H1 (cell line): Measurements from ENCODE around the gene NDUFB2. TPM values are rescaled to one million over a fixed set of nuclear protein-coding genes. Genes with fewer than 3 reads are reported as not detected.

Experiments used
- CTCF ChIA-PET: fragments of 300-600 bp; sonication (Branson Sonifier 250); formaldehyde crosslinking; loops from one replicate; lab custom pipeline; 2021; ENCODE audit not compliant: partially characterized antibody; lab: Charles Lee
- POLR2A ChIA-PET: fragments of 300-600 bp; sonication (Branson Sonifier 250); formaldehyde crosslinking; loops from one replicate; lab custom pipeline; 2021; ENCODE audit warnings: inconsistent platforms; ENCODE audit not compliant: partially characterized antibody; lab: Charles Lee
- DNase-seq, 2 experiments: peaks; one replicate each; pipeline versions ENCODE4 v3.0.0 to v3.0.0-alpha.2; 2010 to 2022; ENCODE audit warnings: low spot score in 2 of 2, low read depth in 1 of 2, mixed read lengths in 1 of 2
- FAIRE-seq: peaks from 2 replicates; lab custom pipeline; 2011; peaks lifted over from hg19 to GRCh38; lab: Jason Lieb, UNC
- H2AFZ ChIP-seq: 2 replicates; pipeline ENCODE4 v1.8.1; 2012; ENCODE audit warnings: low read length, inconsistent platforms
- H2AK5ac ChIP-seq: 2 replicates; pipeline ENCODE4 v1.6.1; 2013; ENCODE audit warnings: low read depth, low read length
- H2BK120ac ChIP-seq: replicated peaks from 2 replicates; pipeline ENCODE3; 2013; ENCODE audit warnings: low read depth, low read length, inconsistent platforms
- H2BK12ac ChIP-seq: 2 replicates; pipeline ENCODE4 v1.6.1; 2013; ENCODE audit warnings: low read depth, low read length
- H2BK15ac ChIP-seq: 2 replicates; pipeline ENCODE4 v1.6.1; 2013; ENCODE audit warnings: low read length
- H2BK20ac ChIP-seq: 2 replicates; pipeline ENCODE4 v1.6.1; 2013; ENCODE audit warnings: low read length
- H2BK5ac ChIP-seq: 2 replicates; pipeline ENCODE4 v1.6.1; 2013; ENCODE audit warnings: low read depth, low read length
- H3K14ac ChIP-seq: 2 replicates; pipeline ENCODE4 v1.6.1; 2013; ENCODE audit warnings: inconsistent platforms; ENCODE audit not compliant: insufficient read length
- H3K18ac ChIP-seq: 2 replicates; pipeline ENCODE4 v1.6.1; 2013; ENCODE audit warnings: low read length; ENCODE audit errors: extremely low read depth
- H3K23ac ChIP-seq: 2 replicates; pipeline ENCODE4 v1.6.1; 2013; ENCODE audit warnings: inconsistent platforms; ENCODE audit not compliant: insufficient read length
- H3K23me2 ChIP-seq: 2 replicates; pipeline ENCODE4 v1.6.1; 2013; ENCODE audit warnings: low read depth, low read length
- H3K27ac ChIP-seq: 2 replicates; pipeline ENCODE4 v1.6.1; 2011; ENCODE audit warnings: low read depth, low read length, inconsistent platforms
- H3K27me3 ChIP-seq, 4 experiments: replicated peaks in 1 of 4; 1 replicate in 1 of 4; 2 replicates in 3 of 4; pipeline versions ENCODE4 v1.6.1 to v1.8.1; 2011 to 2013; ENCODE audit warnings: low read length in 3 of 4, mild to moderate bottlenecking in 3 of 4, inconsistent platforms in 2 of 4, mixed read lengths in 2 of 4, moderate library complexity in 1 of 4; ENCODE audit not compliant: control insufficient read depth in 3 of 4, insufficient read depth in 3 of 4; ENCODE audit errors: extremely low read depth in 1 of 4
- H3K36me3 ChIP-seq, 4 experiments: 2 replicates each; pipeline versions ENCODE4 v1.6.1 to v1.8.1; 2011 to 2013; ENCODE audit warnings: mild to moderate bottlenecking in 4 of 4, low read length in 3 of 4, moderate library complexity in 2 of 4, control low read depth in 1 of 4, inconsistent platforms in 1 of 4; ENCODE audit not compliant: insufficient read depth in 4 of 4, control insufficient read depth in 2 of 4
- H3K4ac ChIP-seq: replicated peaks from 2 replicates; pipeline ENCODE3; 2013; ENCODE audit warnings: low read length, low read depth, mixed read lengths, inconsistent platforms; ENCODE audit not compliant: insufficient read length
- H3K4me1 ChIP-seq, 4 experiments: replicated peaks in 1 of 4; 1 replicate in 1 of 4; 2 replicates in 3 of 4; pipeline versions ENCODE4 v1.6.1 to v1.8.1; 2011 to 2013; ENCODE audit warnings: low read length in 3 of 4, inconsistent platforms in 2 of 4, mixed read lengths in 1 of 4; ENCODE audit not compliant: insufficient read depth in 4 of 4, control insufficient read depth in 3 of 4
- H3K4me2 ChIP-seq, 2 experiments: 2 replicates each; pipeline versions ENCODE4 v1.6.1 to v1.8.1; 2011 to 2013; ENCODE audit warnings: low read depth in 2 of 2, low read length in 2 of 2, control low read depth in 1 of 2, inconsistent platforms in 1 of 2, mild to moderate bottlenecking in 1 of 2; ENCODE audit not compliant: insufficient read depth in 1 of 2
- H3K4me3 ChIP-seq, 4 experiments: fragments of 200-600, 300-600 bp in 1 of 4; sonication (generic), shearing (Covaris generic), sonication (Bioruptor Twin) in 1 of 4; 2 replicates each; pipeline versions ENCODE4 v1.5.1 to v1.8.1; 2011 to 2016; ENCODE audit warnings: low read length in 4 of 4, low read depth in 3 of 4, control low read depth in 2 of 4, inconsistent platforms in 2 of 4, mild to moderate bottlenecking in 2 of 4, mixed read lengths in 1 of 4, moderate library complexity in 1 of 4; ENCODE audit not compliant: insufficient read depth in 2 of 4; ENCODE audit errors: extremely low read depth in 1 of 4
- H3K56ac ChIP-seq: replicated peaks from 2 replicates; pipeline ENCODE3; 2013; ENCODE audit warnings: low read depth, mild to moderate bottlenecking, mixed read lengths, low read length, inconsistent platforms; ENCODE audit not compliant: insufficient read length
- H3K79me1 ChIP-seq: 2 replicates; pipeline ENCODE4 v1.6.1; 2013; ENCODE audit warnings: low read depth, low read length, control low read depth
- H3K79me2 ChIP-seq, 2 experiments: 2 replicates each; pipeline versions ENCODE4 v1.6.1 to v1.8.1; 2012 to 2013; ENCODE audit warnings: low read length in 2 of 2, mild to moderate bottlenecking in 2 of 2, inconsistent platforms in 1 of 2; ENCODE audit not compliant: insufficient read depth in 2 of 2, control insufficient read depth in 1 of 2
- H3K9ac ChIP-seq, 4 experiments: replicated peaks in 1 of 4; 1 replicate in 1 of 4; 2 replicates in 3 of 4; pipeline versions ENCODE4 v1.6.1 to v1.8.1; 2011 to 2013; ENCODE audit warnings: low read depth in 3 of 4, low read length in 3 of 4, control low read depth in 2 of 4, mild to moderate bottlenecking in 2 of 4, moderate library complexity in 2 of 4, inconsistent platforms in 1 of 4; ENCODE audit errors: extremely low read depth in 1 of 4
- H3K9me3 ChIP-seq, 2 experiments: 2 replicates each; pipeline versions ENCODE4 v1.6.1 to v1.8.1; 2012 to 2013; ENCODE audit warnings: mild to moderate bottlenecking in 2 of 2, moderate library complexity in 2 of 2, control low read depth in 1 of 2, inconsistent platforms in 1 of 2, low read depth in 1 of 2, low read length in 1 of 2, mixed read lengths in 1 of 2; ENCODE audit not compliant: insufficient read depth in 2 of 2
- H4K20me1 ChIP-seq, 2 experiments: replicated peaks in 1 of 2; 2 replicates each; pipeline versions ENCODE3 to v1.8.1; 2011 to 2013; ENCODE audit warnings: inconsistent platforms in 2 of 2, low read length in 2 of 2, mild to moderate bottlenecking in 1 of 2; ENCODE audit not compliant: insufficient read depth in 2 of 2, control insufficient read depth in 1 of 2
- H4K5ac ChIP-seq: 2 replicates; pipeline ENCODE4 v1.6.1; 2013; ENCODE audit warnings: low read length, low read depth, mixed read lengths, inconsistent platforms; ENCODE audit not compliant: insufficient read length
- H4K8ac ChIP-seq: 2 replicates; pipeline ENCODE4 v1.8.0; 2013; ENCODE audit warnings: mild to moderate bottlenecking, moderate library complexity, low read length, inconsistent platforms; ENCODE audit not compliant: insufficient read depth; ENCODE audit errors: extremely low read depth
- H4K91ac ChIP-seq: replicated peaks from 2 replicates; pipeline ENCODE3; 2013; ENCODE audit warnings: low read length, mixed read lengths, inconsistent platforms; ENCODE audit not compliant: insufficient read length
- CTBP2 ChIP-seq: IDR thresholded peaks from 2 replicates; pipeline ENCODE4 v1.7.0; 2011; ENCODE audit warnings: borderline replicate concordance, mild to moderate bottlenecking, moderate library complexity, mixed read lengths, low read length; ENCODE audit not compliant: insufficient read depth, insufficient read length
- EZH2 ChIP-seq: fragments of 200-600 bp; sonication (generic); IDR thresholded peaks from 2 replicates; pipeline ENCODE4 v1.7.1; 2012; ENCODE audit warnings: low read depth, mild to moderate bottlenecking, moderate library complexity, low read length, inconsistent platforms; ENCODE audit not compliant: severe bottlenecking
- GTF2F1 ChIP-seq: IDR thresholded peaks from 2 replicates; pipeline ENCODE4 v1.6.1; 2012; ENCODE audit warnings: low read depth, low read length, improper control_type of control experiment, borderline replicate concordance
- JUN ChIP-seq: IDR thresholded peaks from 2 replicates; pipeline ENCODE4 v1.6.1; 2011; ENCODE audit warnings: low read depth, mild to moderate bottlenecking, improper control_type of control experiment, low read length
- KDM1A ChIP-seq: fragments of 200-600, 300-600 bp; sonication (generic); IDR thresholded peaks from 2 replicates; pipeline ENCODE4 v1.7.1; 2016; ENCODE audit warnings: mild to moderate bottlenecking, low read length, borderline replicate concordance
- POU5F1 ChIP-seq: IDR thresholded peaks from 2 replicates; pipeline ENCODE4 v1.6.1; 2011; ENCODE audit warnings: low read depth, mild to moderate bottlenecking, low read length, moderate library complexity
- SIRT6 ChIP-seq: IDR thresholded peaks from one replicate; pipeline ENCODE4 v1.7.1; 2012; ENCODE audit warnings: low read length, inconsistent platforms
- ZNF274 ChIP-seq: IDR thresholded peaks from 2 replicates; pipeline ENCODE4 v1.7.0; 2012; ENCODE audit warnings: low read length, borderline replicate concordance; ENCODE audit errors: extremely low read depth
- WGBS, 2 experiments: shearing (Covaris generic) in 1 of 2; methylation state at CpG; one replicate each; pipeline versions ENCODE4 v1.1.6 to v1.1.7; 2013 to 2015; ENCODE audit warnings: low lambda C conversion rate in 2 of 2, mixed read lengths in 2 of 2, inconsistent platforms in 1 of 2, low coverage in 1 of 2, missing lambda C conversion rate in 1 of 2; ENCODE audit not compliant: insufficient replicate concordance in 2 of 2, insufficient coverage in 1 of 2, insufficient read length in 1 of 2; ENCODE audit errors: extremely low coverage in 1 of 2, missing lambda C conversion rate in 1 of 2; 5-methylcytosine and 5-hydroxymethylcytosine counted together
- polyA plus RNA-seq, 7 experiments: library from polyadenylated mRNA; depleted of rRNA in 3 of 7; stranded (reverse) in 5 of 7; unstranded in 2 of 7; fragments of >200 nt in 5 of 7; fragments of 200-250 nt in 2 of 7; gene quantifications; 1 replicate in 5 of 7; 2 replicates in 1 of 7; 4 replicates in 1 of 7; pipeline versions ENCODE4 v1.2.1 to v1.2.3, GENCODE V29; 2011 to 2013; ENCODE audit warnings: missing spikeins in 2 of 7, mixed read lengths in 2 of 7
- total RNA-seq: library from RNA; stranded (reverse); fragmentation: NEBNext Ultra II Directional; extraction: Animal tissue kit (Norgen Biotek cat#: 25700); gene quantifications from 2 replicates; pipeline ENCODE4 v1.2.1, GENCODE V29; 2021

Gene NDUFB2
- total and polyA plus RNA-seq, 2 of the 8 experiments (the other 6 are each of a cell fraction or from before 2014, with no cell fraction given) = 168 to 881 TPM

DNA sequence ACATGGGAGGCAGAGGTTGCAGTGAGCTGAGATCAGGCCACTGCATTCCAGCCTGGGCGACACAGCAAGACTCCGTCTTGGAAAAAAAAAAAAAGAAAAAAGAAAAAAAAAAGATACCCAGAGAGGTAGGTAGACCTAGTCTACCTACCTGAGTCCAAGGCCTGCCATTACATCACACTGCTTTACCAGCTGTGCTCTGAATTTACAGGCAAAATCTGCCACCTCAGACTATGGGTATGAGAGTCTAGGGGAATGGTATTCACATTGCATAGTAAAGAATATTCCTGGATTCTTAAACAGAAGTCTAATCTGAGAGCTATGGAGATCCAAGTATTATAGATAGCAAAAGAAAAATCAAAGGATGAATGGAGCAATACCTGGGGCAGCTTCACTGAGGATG, 50.2 kb downstream of the NDUFB2 start:
- Histone ChIP-seq H4K20me1 (no peaks in the 10 kb centered on the region), H3K18ac (no peak overlapping the region), H3K4me3 (no peak overlapping the region), H2BK120ac (no peak overlapping the region), H3K9ac (no peak overlapping the region), H3K14ac (no peak overlapping the region), H4K8ac (no peak overlapping the region), H2BK20ac (no peak overlapping the region), H3K79me1 (no peaks in the 10 kb centered on the region), H2AK5ac (no peak overlapping the region), H4K5ac (no peak overlapping the region), H3K56ac (no peak overlapping the region), H2BK5ac (no peak overlapping the region), H2BK15ac (no peak overlapping the region), H3K9me3 (no peaks in the 10 kb centered on the region), H3K27ac (no peak overlapping the region), H3K79me2 (no peaks in the 10 kb centered on the region), H3K23ac (no peak overlapping the region), H3K4me1 (no peaks in the 10 kb centered on the region), H3K36me3 (no peaks in the 10 kb centered on the region; a peak in 1 of 8 replicates), H3K23me2 (no peaks in the 10 kb centered on the region), H4K91ac (no peak overlapping the region), H2AFZ (no peak overlapping the region), H2BK12ac (no peak overlapping the region), H3K4ac (no peak overlapping the region), H3K4me2 (no peak overlapping the region), H3K27me3 (no peaks in the 10 kb centered on the region)
- TF ChIP-seq CTBP2 (no peak), SIRT6 (no peak), ZNF274 (no peak), EZH2 (no peak), GTF2F1 (no peak), JUN (no peak), KDM1A (no peak), POU5F1 (no peak)
- FAIRE-seq (no peak), DNase-seq (no peak)
- 100% methylated on average over 2 of the region's 2 CpGs; no CpG with 5 or more reads in 1 of the 2 experiments for WGBS, 2 experiments
- ChIA-PET POLR2A (no interaction called here), CTCF (interaction anchor here (1.0 to 1.3 kb wide), 4 partner anchors 12 to 64 kb away, joined by 3 to 4 read pairs (median 3); no protein-coding TSS in a partner anchor)
